H1 (cell line): Measurements from ENCODE around the gene SLC7A14. TPM values are rescaled to one million over a fixed set of nuclear protein-coding genes. Genes with fewer than 3 reads are reported as not detected.

Experiments
- CTCF ChIA-PET: fragments of 300-600 bp; sonication (Branson Sonifier 250); formaldehyde crosslinking; loops from one replicate; lab custom pipeline; 2021; ENCODE audit not compliant: partially characterized antibody; lab: Charles Lee
- POLR2A ChIA-PET: fragments of 300-600 bp; sonication (Branson Sonifier 250); formaldehyde crosslinking; loops from one replicate; lab custom pipeline; 2021; ENCODE audit warnings: inconsistent platforms; ENCODE audit not compliant: partially characterized antibody; lab: Charles Lee
- DNase-seq, 2 experiments: peaks; one replicate each; pipeline versions ENCODE4 v3.0.0 to v3.0.0-alpha.2; 2010 to 2022; ENCODE audit warnings: low spot score in 2 of 2, low read depth in 1 of 2, mixed read lengths in 1 of 2
- FAIRE-seq: peaks from 2 replicates; lab custom pipeline; 2011; peaks lifted over from hg19 to GRCh38; lab: Jason Lieb, UNC
- H2AFZ ChIP-seq: 2 replicates; pipeline ENCODE4 v1.8.1; 2012; ENCODE audit warnings: low read length, inconsistent platforms
- H2AK5ac ChIP-seq: 2 replicates; pipeline ENCODE4 v1.6.1; 2013; ENCODE audit warnings: low read depth, low read length
- H2BK120ac ChIP-seq: replicated peaks from 2 replicates; pipeline ENCODE3; 2013; ENCODE audit warnings: low read depth, low read length, inconsistent platforms
- H2BK12ac ChIP-seq: 2 replicates; pipeline ENCODE4 v1.6.1; 2013; ENCODE audit warnings: low read depth, low read length
- H2BK15ac ChIP-seq: 2 replicates; pipeline ENCODE4 v1.6.1; 2013; ENCODE audit warnings: low read length
- H2BK20ac ChIP-seq: 2 replicates; pipeline ENCODE4 v1.6.1; 2013; ENCODE audit warnings: low read length
- H2BK5ac ChIP-seq: 2 replicates; pipeline ENCODE4 v1.6.1; 2013; ENCODE audit warnings: low read depth, low read length
- H3K14ac ChIP-seq: 2 replicates; pipeline ENCODE4 v1.6.1; 2013; ENCODE audit warnings: inconsistent platforms; ENCODE audit not compliant: insufficient read length
- H3K18ac ChIP-seq: 2 replicates; pipeline ENCODE4 v1.6.1; 2013; ENCODE audit warnings: low read length; ENCODE audit errors: extremely low read depth
- H3K23ac ChIP-seq: 2 replicates; pipeline ENCODE4 v1.6.1; 2013; ENCODE audit warnings: inconsistent platforms; ENCODE audit not compliant: insufficient read length
- H3K23me2 ChIP-seq: 2 replicates; pipeline ENCODE4 v1.6.1; 2013; ENCODE audit warnings: low read depth, low read length
- H3K27ac ChIP-seq: 2 replicates; pipeline ENCODE4 v1.6.1; 2011; ENCODE audit warnings: low read depth, low read length, inconsistent platforms
- H3K27me3 ChIP-seq, 4 experiments: replicated peaks in 1 of 4; 1 replicate in 1 of 4; 2 replicates in 3 of 4; pipeline versions ENCODE4 v1.6.1 to v1.8.1; 2011 to 2013; ENCODE audit warnings: low read length in 3 of 4, mild to moderate bottlenecking in 3 of 4, inconsistent platforms in 2 of 4, mixed read lengths in 2 of 4, moderate library complexity in 1 of 4; ENCODE audit not compliant: control insufficient read depth in 3 of 4, insufficient read depth in 3 of 4; ENCODE audit errors: extremely low read depth in 1 of 4
- H3K36me3 ChIP-seq, 4 experiments: 2 replicates each; pipeline versions ENCODE4 v1.6.1 to v1.8.1; 2011 to 2013; ENCODE audit warnings: mild to moderate bottlenecking in 4 of 4, low read length in 3 of 4, moderate library complexity in 2 of 4, control low read depth in 1 of 4, inconsistent platforms in 1 of 4; ENCODE audit not compliant: insufficient read depth in 4 of 4, control insufficient read depth in 2 of 4
- H3K4ac ChIP-seq: replicated peaks from 2 replicates; pipeline ENCODE3; 2013; ENCODE audit warnings: low read length, low read depth, mixed read lengths, inconsistent platforms; ENCODE audit not compliant: insufficient read length
- H3K4me1 ChIP-seq, 4 experiments: replicated peaks in 1 of 4; 1 replicate in 1 of 4; 2 replicates in 3 of 4; pipeline versions ENCODE4 v1.6.1 to v1.8.1; 2011 to 2013; ENCODE audit warnings: low read length in 3 of 4, inconsistent platforms in 2 of 4, mixed read lengths in 1 of 4; ENCODE audit not compliant: insufficient read depth in 4 of 4, control insufficient read depth in 3 of 4
- H3K4me2 ChIP-seq, 2 experiments: 2 replicates each; pipeline versions ENCODE4 v1.6.1 to v1.8.1; 2011 to 2013; ENCODE audit warnings: low read depth in 2 of 2, low read length in 2 of 2, control low read depth in 1 of 2, inconsistent platforms in 1 of 2, mild to moderate bottlenecking in 1 of 2; ENCODE audit not compliant: insufficient read depth in 1 of 2
- H3K4me3 ChIP-seq, 4 experiments: fragments of 200-600, 300-600 bp in 1 of 4; sonication (generic), shearing (Covaris generic), sonication (Bioruptor Twin) in 1 of 4; 2 replicates each; pipeline versions ENCODE4 v1.5.1 to v1.8.1; 2011 to 2016; ENCODE audit warnings: low read length in 4 of 4, low read depth in 3 of 4, control low read depth in 2 of 4, inconsistent platforms in 2 of 4, mild to moderate bottlenecking in 2 of 4, mixed read lengths in 1 of 4, moderate library complexity in 1 of 4; ENCODE audit not compliant: insufficient read depth in 2 of 4; ENCODE audit errors: extremely low read depth in 1 of 4
- H3K56ac ChIP-seq: replicated peaks from 2 replicates; pipeline ENCODE3; 2013; ENCODE audit warnings: low read depth, mild to moderate bottlenecking, mixed read lengths, low read length, inconsistent platforms; ENCODE audit not compliant: insufficient read length
- H3K79me1 ChIP-seq: 2 replicates; pipeline ENCODE4 v1.6.1; 2013; ENCODE audit warnings: low read depth, low read length, control low read depth
- H3K79me2 ChIP-seq, 2 experiments: 2 replicates each; pipeline versions ENCODE4 v1.6.1 to v1.8.1; 2012 to 2013; ENCODE audit warnings: low read length in 2 of 2, mild to moderate bottlenecking in 2 of 2, inconsistent platforms in 1 of 2; ENCODE audit not compliant: insufficient read depth in 2 of 2, control insufficient read depth in 1 of 2
- H3K9ac ChIP-seq, 4 experiments: replicated peaks in 1 of 4; 1 replicate in 1 of 4; 2 replicates in 3 of 4; pipeline versions ENCODE4 v1.6.1 to v1.8.1; 2011 to 2013; ENCODE audit warnings: low read depth in 3 of 4, low read length in 3 of 4, control low read depth in 2 of 4, mild to moderate bottlenecking in 2 of 4, moderate library complexity in 2 of 4, inconsistent platforms in 1 of 4; ENCODE audit errors: extremely low read depth in 1 of 4
- H3K9me3 ChIP-seq, 2 experiments: 2 replicates each; pipeline versions ENCODE4 v1.6.1 to v1.8.1; 2012 to 2013; ENCODE audit warnings: mild to moderate bottlenecking in 2 of 2, moderate library complexity in 2 of 2, control low read depth in 1 of 2, inconsistent platforms in 1 of 2, low read depth in 1 of 2, low read length in 1 of 2, mixed read lengths in 1 of 2; ENCODE audit not compliant: insufficient read depth in 2 of 2
- H4K20me1 ChIP-seq, 2 experiments: replicated peaks in 1 of 2; 2 replicates each; pipeline versions ENCODE3 to v1.8.1; 2011 to 2013; ENCODE audit warnings: inconsistent platforms in 2 of 2, low read length in 2 of 2, mild to moderate bottlenecking in 1 of 2; ENCODE audit not compliant: insufficient read depth in 2 of 2, control insufficient read depth in 1 of 2
- H4K5ac ChIP-seq: 2 replicates; pipeline ENCODE4 v1.6.1; 2013; ENCODE audit warnings: low read length, low read depth, mixed read lengths, inconsistent platforms; ENCODE audit not compliant: insufficient read length
- H4K8ac ChIP-seq: 2 replicates; pipeline ENCODE4 v1.8.0; 2013; ENCODE audit warnings: mild to moderate bottlenecking, moderate library complexity, low read length, inconsistent platforms; ENCODE audit not compliant: insufficient read depth; ENCODE audit errors: extremely low read depth
- H4K91ac ChIP-seq: replicated peaks from 2 replicates; pipeline ENCODE3; 2013; ENCODE audit warnings: low read length, mixed read lengths, inconsistent platforms; ENCODE audit not compliant: insufficient read length
- HDAC2 ChIP-seq, 2 experiments: fragments of 300-600 bp in 1 of 2; sonication (generic) in 1 of 2; IDR thresholded peaks; 2 replicates each; pipeline ENCODE4 v1.6.1; 2011 to 2012; ENCODE audit warnings: low read depth in 2 of 2, low read length in 2 of 2, mild to moderate bottlenecking in 2 of 2, moderate library complexity in 2 of 2, borderline replicate concordance in 1 of 2, inconsistent platforms in 1 of 2
- WGBS, 2 experiments: shearing (Covaris generic) in 1 of 2; methylation state at CpG; one replicate each; pipeline versions ENCODE4 v1.1.6 to v1.1.7; 2013 to 2015; ENCODE audit warnings: low lambda C conversion rate in 2 of 2, mixed read lengths in 2 of 2, inconsistent platforms in 1 of 2, low coverage in 1 of 2, missing lambda C conversion rate in 1 of 2; ENCODE audit not compliant: insufficient replicate concordance in 2 of 2, insufficient coverage in 1 of 2, insufficient read length in 1 of 2; ENCODE audit errors: extremely low coverage in 1 of 2, missing lambda C conversion rate in 1 of 2; 5-methylcytosine and 5-hydroxymethylcytosine counted together
- polyA plus RNA-seq, 7 experiments: library from polyadenylated mRNA; depleted of rRNA in 3 of 7; stranded (reverse) in 5 of 7; unstranded in 2 of 7; fragments of >200 nt in 5 of 7; fragments of 200-250 nt in 2 of 7; gene quantifications; 1 replicate in 5 of 7; 2 replicates in 1 of 7; 4 replicates in 1 of 7; pipeline versions ENCODE4 v1.2.1 to v1.2.3, GENCODE V29; 2011 to 2013; ENCODE audit warnings: missing spikeins in 2 of 7, mixed read lengths in 2 of 7
- total RNA-seq: library from RNA; stranded (reverse); fragmentation: NEBNext Ultra II Directional; extraction: Animal tissue kit (Norgen Biotek cat#: 25700); gene quantifications from 2 replicates; pipeline ENCODE4 v1.2.1, GENCODE V29; 2021

Gene SLC7A14
- total and polyA plus RNA-seq, 2 of the 8 experiments (the other 6 are each of a cell fraction or from before 2014, with no cell fraction given) = 0.21 to 0.95 TPM

DNA sequence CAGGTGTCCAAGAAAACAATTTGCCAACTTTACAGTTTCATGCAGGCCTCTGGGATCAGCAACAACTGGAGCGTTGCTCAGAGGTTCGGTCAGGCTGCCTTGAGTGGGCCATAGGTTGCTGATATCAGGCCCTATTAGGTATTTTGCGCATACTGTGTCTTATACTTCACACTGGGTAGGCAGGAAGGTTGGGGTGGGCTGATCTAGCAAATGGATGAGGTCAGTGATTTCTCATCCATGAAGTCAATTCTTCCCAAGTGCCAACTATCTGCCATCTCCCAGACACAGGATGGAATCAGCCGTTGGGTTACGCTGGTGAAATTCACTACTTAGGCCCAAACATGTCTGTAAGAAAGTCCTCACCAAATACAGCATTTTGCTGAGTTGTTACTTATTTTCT, 77.6 kb downstream of the SLC7A14 start:
- Histone ChIP-seq H3K18ac (no peak overlapping the region), H3K23ac (no peak overlapping the region), H2AK5ac (no peak overlapping the region), H2BK15ac (no peak overlapping the region), H3K79me1 (no peaks in the 10 kb centered on the region), H3K4ac (no peak overlapping the region), H3K4me3 (no peak overlapping the region), H2AFZ (no peak overlapping the region), H2BK5ac (no peak overlapping the region), H3K27ac (no peak overlapping the region), H3K4me2 (no peak overlapping the region), H4K20me1 (no peaks in the 10 kb centered on the region), H3K27me3 (no peaks in the 10 kb centered on the region), H4K8ac (no peak overlapping the region), H3K14ac (no peak overlapping the region), H3K36me3 (no peaks in the 10 kb centered on the region), H2BK20ac (no peak overlapping the region), H4K5ac (no peak overlapping the region), H3K9me3 (no peaks in the 10 kb centered on the region), H4K91ac (no peak overlapping the region), H3K4me1 (no peaks in the 10 kb centered on the region; a peak in 1 of 7 replicates), H3K23me2 (no peaks in the 10 kb centered on the region), H3K56ac (no peak overlapping the region), H2BK12ac (no peak overlapping the region), H2BK120ac (no peak overlapping the region), H3K9ac (no peak overlapping the region), H3K79me2 (no peaks in the 10 kb centered on the region)
- DNase-seq (no peak), FAIRE-seq (no peak)
- CTCF ChIA-PET = interaction anchor here (1.3 to 1.9 kb wide), 4 partner anchors 8 to 252 kb away, joined by 4 to 10 read pairs (median 6); no protein-coding TSS in a partner anchor
- TF ChIP-seq HDAC2 (IDR thresholded peaks at IDR 0.05; ENCODE audit: borderline replicate concordance in 1 of 2, low read depth in 2 of 2, low read length in 2 of 2) = no peak
- POLR2A ChIA-PET = no interaction called here
- 91% methylated on average over 5 of the region's 5 CpGs; no CpG with 5 or more reads in 1 of the 2 experiments for WGBS, 2 experiments
